Sigmoid colon (tissue), 4 donors: ENCODE results near the gene ECE2.

Experiments used
- CTCF ChIP-seq, 4 experiments: fragments of 450-650 bp in 3 of 4; fragments of 200-600 bp in 1 of 4; IDR thresholded peaks; one replicate each; pipeline ENCODE4 v1.5.1; 2016 to 2019; ENCODE audit warnings: antibody characterized with exemption in 4 of 4, mild to moderate bottlenecking in 3 of 4, moderate library complexity in 2 of 4
- POLR2A ChIP-seq, 2 donors: fragments of 450-650 bp; IDR thresholded peaks; one replicate each; pipeline ENCODE4 v1.6.1; 2016; ENCODE audit warnings: antibody characterized with exemption in 2 of 2, mild to moderate bottlenecking in 2 of 2, moderate library complexity in 2 of 2
- POLR2AphosphoS5 ChIP-seq, 4 donors: sonication (generic); formaldehyde crosslinking; IDR thresholded peaks; one replicate each; pipeline ENCODE4 v1.6.1; 2017; ENCODE audit warnings: antibody characterized with exemption in 4 of 4

GRCh38 chr3:184336547-184337398 is 61.0 kb downstream of the ECE2 start:
- TF ChIP-seq CTCF (IDR thresholded peaks at IDR 0.05) (no peak), POLR2AphosphoS5 (IDR thresholded peaks at IDR 0.05) (peak; percentile 58 to 80 (median 63)), POLR2A (IDR thresholded peaks at IDR 0.05) (no peak)
